Tibial nerve (tissue), 4 donors: Measurements from ENCODE around the gene CLASRP.

ENCODE experiments used
- CTCF ChIP-seq, 5 experiments: fragments of 200-600 bp in 3 of 5; fragments of 450-650 bp in 2 of 5; sonication (generic) in 3 of 5; IDR thresholded peaks; one replicate each; pipeline ENCODE4 v1.5.1; 2016 to 2019; ENCODE audit warnings: antibody characterized with exemption in 5 of 5, mild to moderate bottlenecking in 3 of 5, moderate library complexity in 2 of 5
- EP300 ChIP-seq, 2 donors: sonication (generic); formaldehyde crosslinking; IDR thresholded peaks; one replicate each; pipeline ENCODE4 v1.6.1; 2017; ENCODE audit warnings: antibody characterized with exemption in 2 of 2, mild to moderate bottlenecking in 1 of 2
- POLR2A ChIP-seq, 2 donors: fragments of 450-650 bp; IDR thresholded peaks; one replicate each; pipeline ENCODE4 v1.6.1; 2017; ENCODE audit warnings: antibody characterized with exemption in 2 of 2, mild to moderate bottlenecking in 2 of 2, moderate library complexity in 2 of 2

- no peak for TF ChIP-seq CTCF (IDR thresholded peaks at IDR 0.05)
- TF ChIP-seq POLR2A (IDR thresholded peaks at IDR 0.05): no peak
- TF ChIP-seq EP300 (IDR thresholded peaks at IDR 0.05): no peak
Observed at GRCh38 chr19:44993926-44994537, 44.8 kb upstream of the CLASRP start.
